HepG2 (cell line): ENCODE measurements around the gene SEMA3F. TPM values are rescaled to one million over a fixed set of nuclear protein-coding genes. Genes with fewer than 3 reads are reported as not detected.

Experiments
- ATAC-seq: fragments of 200-7000 bp; cut with Tn5 transposase; 3 replicates; pipeline ENCODE4 v1.9.1; 2020; ENCODE audit warnings: mild to moderate bottlenecking, moderate library complexity
- BruUV-seq: library from RNA; stranded (reverse); fragments of 400-500 nt; replicated peaks from 2 replicates; lab custom pipeline; 2021; lab: Mats Ljungman, UMichigan
- CTCF ChIA-PET: fragments of 300-600 bp; formaldehyde crosslinking; extraction: SDS; loops from one replicate; lab custom pipeline; 2021; ENCODE audit warnings: low total read pairs, inconsistent platforms, low intra/inter-chr PET ratio; lab: Yijun Ruan, JAX
- POLR2A ChIA-PET: fragments of 350-600 bp; sonication (Branson Sonifier 250); formaldehyde crosslinking; loops from one replicate; lab custom pipeline; 2020; ENCODE audit warnings: antibody characterized with exemption, inconsistent platforms; lab: Yijun Ruan, JAX
- DNase-seq: peaks from one replicate; pipeline ENCODE4 v3.0.0-alpha.2; 2015; ENCODE audit warnings: low spot score
- FAIRE-seq: peaks from 3 replicates; lab custom pipeline; 2011; peaks lifted over from hg19 to GRCh38; lab: Jason Lieb, UNC
- H2AFZ ChIP-seq: one replicate; pipeline ENCODE4 v1.6.1; 2011; ENCODE audit warnings: low read length, inconsistent platforms
- H3K27ac ChIP-seq: fragments of 300-600 bp; 3 replicates; pipeline ENCODE4 v1.8.0; 2011; ENCODE audit warnings: mixed run types, mild to moderate bottlenecking, mixed read lengths, low read length, inconsistent platforms; ENCODE audit not compliant: insufficient read depth; ENCODE audit errors: extremely low read length
- H3K27me3 ChIP-seq, 2 experiments: fragments of 200-600 bp in 1 of 2; 2 replicates in 1 of 2; 3 replicates in 1 of 2; pipeline versions ENCODE4 v1.6.0 to v1.8.0; 2011; ENCODE audit warnings: low read length in 2 of 2, mild to moderate bottlenecking in 2 of 2, moderate library complexity in 2 of 2, inconsistent platforms in 1 of 2; ENCODE audit not compliant: insufficient read depth in 2 of 2, control insufficient read depth in 1 of 2
- H3K36me3 ChIP-seq, 2 experiments: fragments of 200-600 bp in 1 of 2; replicated peaks in 1 of 2; 2 replicates in 1 of 2; 3 replicates in 1 of 2; pipeline versions ENCODE4 v1.5.1 to v1.8.0; 2011; ENCODE audit warnings: low read length in 2 of 2, inconsistent platforms in 1 of 2; ENCODE audit not compliant: insufficient read depth in 2 of 2, control insufficient read depth in 1 of 2
- H3K4me1 ChIP-seq: 2 replicates; pipeline ENCODE4 v1.5.1; 2012; ENCODE audit warnings: low read length, inconsistent platforms; ENCODE audit not compliant: insufficient read depth
- H3K4me2 ChIP-seq: 2 replicates; pipeline ENCODE4 v1.6.0; 2011; ENCODE audit warnings: low read depth, low read length, inconsistent platforms
- H3K4me3 ChIP-seq, 3 experiments: fragments of 200-600 bp in 1 of 3; sonication (generic), shearing (Covaris generic) in 1 of 3; replicated peaks in 1 of 3; 2 replicates each; pipeline ENCODE4 v1.5.1; 2011 to 2016; ENCODE audit warnings: low read length in 3 of 3, inconsistent platforms in 2 of 3, low read depth in 2 of 3, mild to moderate bottlenecking in 2 of 3, control low read depth in 1 of 3, mixed read lengths in 1 of 3; ENCODE audit not compliant: insufficient read depth in 1 of 3
- H3K79me2 ChIP-seq: one replicate; pipeline ENCODE4 v1.6.1; 2011; ENCODE audit warnings: low read length, inconsistent platforms; ENCODE audit not compliant: insufficient read depth
- H3K9ac ChIP-seq: 2 replicates; pipeline ENCODE4 v1.6.0; 2011; ENCODE audit warnings: mild to moderate bottlenecking, low read depth, low read length, inconsistent platforms; ENCODE audit not compliant: insufficient read depth
- H3K9me3 ChIP-seq: 2 replicates; pipeline ENCODE4 v1.5.1; 2012; ENCODE audit warnings: mild to moderate bottlenecking, low read length
- H4K20me1 ChIP-seq: 2 replicates; pipeline ENCODE4 v1.6.0; 2011; ENCODE audit warnings: inconsistent platforms, mild to moderate bottlenecking, low read length, moderate library complexity; ENCODE audit not compliant: insufficient read depth
- HMGA1 ChIP-seq: sonication (generic); formaldehyde crosslinking; conservative IDR thresholded peaks from 2 replicates; pipeline ENCODE4 v1.4.0; 2020; ENCODE audit warnings: missing genetic modification reagents
- MTA3 ChIP-seq: sonication (generic); formaldehyde crosslinking; IDR thresholded peaks from 2 replicates; pipeline ENCODE4 v1.4.0; 2020; ENCODE audit warnings: missing genetic modification reagents
- NCOA1 ChIP-seq: sonication (generic); formaldehyde crosslinking; IDR thresholded peaks from 2 replicates; pipeline ENCODE4 v1.9.0; 2021; ENCODE audit warnings: missing genetic modification reagents
- NFYB ChIP-seq: sonication (generic); formaldehyde crosslinking; IDR thresholded peaks from 2 replicates; pipeline ENCODE4 v1.4.0; 2020; ENCODE audit warnings: missing genetic modification reagents
- ZBTB33 ChIP-seq: sonication (generic); formaldehyde crosslinking; IDR thresholded peaks from 2 replicates; pipeline ENCODE4 v1.4.0; 2020; ENCODE audit warnings: missing genetic modification reagents
- ZNF329 ChIP-seq: sonication (generic); formaldehyde crosslinking; IDR thresholded peaks from 2 replicates; pipeline ENCODE4 v1.9.0; 2021; ENCODE audit warnings: low read depth, mild to moderate bottlenecking, missing genetic modification reagents
- ZNF678 ChIP-seq: sonication (generic); formaldehyde crosslinking; IDR thresholded peaks from 2 replicates; pipeline ENCODE4 v1.4.0; 2020; ENCODE audit warnings: mild to moderate bottlenecking, missing genetic modification reagents
- ZNF746 ChIP-seq: sonication (generic); formaldehyde crosslinking; IDR thresholded peaks from 2 replicates; pipeline ENCODE4 v1.8.0; 2022; ENCODE audit warnings: mild to moderate bottlenecking, missing genetic modification reagents
- WGBS: methylation state at CpG from one replicate; pipeline ENCODE4 v1.1.6; 2017; ENCODE audit warnings: low lambda C conversion rate; 5-methylcytosine and 5-hydroxymethylcytosine counted together
- in situ Hi-C: cut with HindIII; loops from 2 replicates; pipeline ENCODE4 v1.10.0; 2017; ENCODE audit warnings: low pct_unique_long_range_greater_than_20kb; ENCODE audit not compliant: extremely low pct_ligation_motif_present
- intact Hi-C: fragments of 100-400 bp; cut with micrococcal nuclease; formaldehyde crosslinking; loops from one replicate; pipeline ENCODE4 v1.10.0; 2022; ENCODE audit not compliant: unreplicated experiment
- polyA plus RNA-seq, 8 experiments: library from polyadenylated mRNA; depleted of rRNA in 3 of 8; stranded (reverse) in 7 of 8; unstranded in 1 of 8; fragments of >200 nt; fragmentation: Illumina TruSeq in 4 of 8; extraction: Trizol in 4 of 8; gene quantifications; 2 replicates each; pipeline versions ENCODE4 v1.2.1 to v1.2.3, GENCODE V29; 2011 to 2016; ENCODE audit warnings: low read depth in 4 of 8, missing spikeins in 1 of 8, mixed read lengths in 1 of 8; ENCODE audit not compliant: insufficient read depth in 1 of 8
- total RNA-seq, 5 experiments: library from RNA; depleted of rRNA; stranded (reverse); fragments of >200 nt; fragmentation: Illumina TruSeq; extraction: Trizol; gene quantifications; 2 replicates each; pipeline ENCODE4 v1.2.3, GENCODE V29; 2016; ENCODE audit warnings: low read depth in 1 of 5

The SEMA3F gene
- total and polyA plus RNA-seq, 2 of the 13 experiments (the other 11 are each of a cell fraction or from before 2014, with no cell fraction given) = 7.6 to 17.2 TPM

GRCh38 chr3:50160561-50160983, 5.4 kb downstream of the SEMA3F start:
- no peaks in the 10 kb centered on the region for H3K27me3 ChIP-seq
- H3K4me1 ChIP-seq = peaks cover 74% of the 10 kb centered on the region
- no peak overlapping the region for H3K4me2 ChIP-seq
- ChIA-PET CTCF (no interaction called here), POLR2A (interaction anchor here (1.3 kb wide), 1 partner anchor 10 kb away, joined by 3 read pairs; no protein-coding TSS in a partner anchor)
- no peaks in the 10 kb centered on the region for H3K9me3 ChIP-seq
- TF ChIP-seq ZNF678 = no peak
- no peak for TF ChIP-seq ZNF746 (CRISPR knock-in tag)
- no peak for TF ChIP-seq HMGA1 (CRISPR knock-in tag)
- FAIRE-seq (no peak), DNase-seq (no peak), ATAC-seq (no peak)
- H3K9ac ChIP-seq = no peak overlapping the region
- H3K4me3 ChIP-seq = no peak overlapping the region
- H3K79me2 ChIP-seq = peaks cover 11% of the 10 kb centered on the region
- H2AFZ ChIP-seq = no peak overlapping the region
- H4K20me1 ChIP-seq = no peaks in the 10 kb centered on the region
- in situ Hi-C loops = no loop called here
- WGBS = 100% methylated on average over 1 of the region's 7 CpGs
- no peak overlapping the region for H3K27ac ChIP-seq
- intact Hi-C loops = no loop called here
- peaks cover 0 to 13% of the 10 kb centered on the region in 2 experiments; a peak in 1 of 5 replicates for H3K36me3 ChIP-seq
- BruUV-seq = no TSS peak

GRCh38 chr3:50161320-50161719, 6.2 kb downstream of the SEMA3F start:
- WGBS = 97% methylated on average over 6 of the region's 13 CpGs
- Histone ChIP-seq H3K4me1 (peaks cover 75% of the 10 kb centered on the region), H3K9me3 (no peaks in the 10 kb centered on the region), H3K36me3 (peaks cover 0 to 13% of the 10 kb centered on the region in 2 experiments; a peak in 1 of 5 replicates), H3K27ac (no peak overlapping the region), H2AFZ (no peak overlapping the region), H3K4me2 (no peak overlapping the region), H4K20me1 (no peaks in the 10 kb centered on the region), H3K79me2 (peaks cover 5% of the 10 kb centered on the region), H3K27me3 (no peaks in the 10 kb centered on the region), H3K9ac (no peak overlapping the region), H3K4me3 (no peak overlapping the region)
- TF ChIP-seq NFYB = no peak
- TF ChIP-seq ZNF329 (CRISPR knock-in tag) = no peak
- TF ChIP-seq ZBTB33 = peak; percentile 70
- TF ChIP-seq MTA3 (CRISPR knock-in tag) = no peak
- no peak for TF ChIP-seq NCOA1 (CRISPR knock-in tag)
- in situ Hi-C loops = no loop called here
- ATAC-seq (no peak), FAIRE-seq (no peak), DNase-seq (no peak)
- ChIA-PET POLR2A (interaction anchor here (1.3 kb wide), 1 partner anchor 11 kb away, joined by 3 read pairs; no protein-coding TSS in a partner anchor), CTCF (no interaction called here)
- intact Hi-C loops = no loop called here
- no TSS peak for BruUV-seq
